SJCRH30 (cell line): Measurements from ENCODE around the gene NRF1. TPM values are rescaled to one million over a fixed set of nuclear protein-coding genes. Genes with fewer than 3 reads are reported as not detected.
"Not testable (repeated sequence)": the region's sequence is repeated elsewhere in the genome, so short reads cannot be mapped to it uniquely, and the experiment has no call there.

Experiments
- DNase-seq, 2 experiments: peaks; one replicate each; pipeline ENCODE4 v3.0.0-alpha.2; 2015 to 2020
- H3K27ac ChIP-seq: fragments of 250-450 bp; sonication (Bioruptor Pico); 2 replicates; pipeline ENCODE4 v1.5.1; 2020; ENCODE audit warnings: mild to moderate bottlenecking, moderate library complexity
- H3K27me3 ChIP-seq: fragments of 250-450 bp; sonication (Bioruptor Pico); 2 replicates; pipeline ENCODE4 v1.5.1; 2020; ENCODE audit warnings: mild to moderate bottlenecking, moderate library complexity
- H3K36me3 ChIP-seq: fragments of 250-450 bp; sonication (Bioruptor Pico); 2 replicates; pipeline ENCODE4 v1.5.1; 2020; ENCODE audit warnings: mild to moderate bottlenecking, moderate library complexity
- H3K4me1 ChIP-seq: fragments of 250-450 bp; sonication (Bioruptor Pico); 2 replicates; pipeline ENCODE4 v1.5.1; 2020; ENCODE audit warnings: mild to moderate bottlenecking, moderate library complexity
- H3K4me3 ChIP-seq: fragments of 250-450 bp; sonication (Bioruptor Pico); 2 replicates; pipeline ENCODE4 v1.5.1; 2020; ENCODE audit warnings: mild to moderate bottlenecking, moderate library complexity
- H3K9me3 ChIP-seq: fragments of 250-450 bp; sonication (Bioruptor Pico); replicated peaks from 2 replicates; pipeline ENCODE4 v1.5.1; 2020; ENCODE audit warnings: mild to moderate bottlenecking, moderate library complexity
- total RNA-seq: library from RNA; depleted of rRNA; stranded (reverse); fragments of >200 nt; shearing (Covaris generic); gene quantifications from 2 replicates; pipeline ENCODE4 v1.2.3, GENCODE V29; 2014

Gene NRF1
- total RNA-seq, 1 experiment from 2014 or later, result 14.0 TPM

DNA sequence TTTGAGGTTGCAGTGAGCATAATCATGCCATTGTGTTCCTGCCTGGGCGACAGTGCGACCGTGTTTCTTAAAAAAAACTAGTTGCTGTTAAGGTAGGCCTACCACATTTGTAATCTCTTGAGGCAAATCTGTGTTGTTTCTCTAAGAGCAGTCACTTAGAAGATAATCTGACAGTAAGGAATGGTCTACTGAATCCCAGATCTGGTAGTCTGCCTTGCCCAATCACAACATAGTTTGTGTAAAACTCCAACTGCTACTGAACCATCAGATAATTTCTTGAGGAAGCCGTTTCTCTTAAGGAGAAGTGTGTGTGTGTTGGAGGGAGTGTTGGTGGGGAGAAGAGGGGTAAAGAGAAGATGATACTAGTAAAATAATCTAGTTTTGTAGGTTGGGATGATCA, 5.0 kb downstream of the NRF1 start:
- Histone ChIP-seq H3K4me3 (no peak overlapping the region), H3K4me1 (peaks cover 14% of the 10 kb centered on the region), H3K27me3 (no peaks in the 10 kb centered on the region), H3K27ac (no peak overlapping the region), H3K36me3 (no peaks in the 10 kb centered on the region; the same call in 1 of the 2 replicates), H3K9me3 (no peaks in the 10 kb centered on the region)
- DNase-seq, result no peak

DNA sequence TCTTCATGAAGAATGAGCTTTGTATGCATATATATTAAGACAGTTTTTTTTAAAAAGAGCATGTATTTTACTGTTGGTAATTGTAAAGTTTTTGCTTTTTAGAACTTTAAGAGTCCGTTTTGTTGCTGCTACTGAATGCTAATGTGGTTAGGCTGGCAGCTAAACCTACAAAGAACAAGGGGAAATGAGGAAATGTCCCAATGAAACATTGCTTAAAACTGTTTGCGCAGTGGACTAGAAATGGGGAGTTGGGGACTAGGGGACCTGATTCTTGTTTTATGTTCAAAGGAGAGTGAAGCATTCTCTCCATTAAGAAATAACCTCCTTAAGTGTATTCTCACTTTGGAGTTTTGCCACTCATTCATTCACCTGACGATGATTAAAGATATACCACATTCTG, 5.7 kb downstream of the NRF1 start:
- H3K4me1 ChIP-seq, result peaks cover 14% of the 10 kb centered on the region
- no peaks in the 10 kb centered on the region for H3K27me3 ChIP-seq
- no peaks in the 10 kb centered on the region; the same call in 1 of the 2 replicates for H3K36me3 ChIP-seq
- H3K4me3 ChIP-seq, result no peak overlapping the region
- no peaks in the 10 kb centered on the region for H3K9me3 ChIP-seq
- no peak for DNase-seq
- H3K27ac ChIP-seq, result no peak overlapping the region

GRCh38 chr7:129617652-129618051, 6.1 kb downstream of the NRF1 start:
- H3K36me3 ChIP-seq, result no peaks in the 10 kb centered on the region; the same call in 1 of the 2 replicates
- no peak overlapping the region for H3K4me3 ChIP-seq
- H3K9me3 ChIP-seq, result no peaks in the 10 kb centered on the region
- peaks cover 14% of the 10 kb centered on the region for H3K4me1 ChIP-seq
- no peak overlapping the region for H3K27ac ChIP-seq
- no peaks in the 10 kb centered on the region for H3K27me3 ChIP-seq
- DNase-seq, result no peak

DNA sequence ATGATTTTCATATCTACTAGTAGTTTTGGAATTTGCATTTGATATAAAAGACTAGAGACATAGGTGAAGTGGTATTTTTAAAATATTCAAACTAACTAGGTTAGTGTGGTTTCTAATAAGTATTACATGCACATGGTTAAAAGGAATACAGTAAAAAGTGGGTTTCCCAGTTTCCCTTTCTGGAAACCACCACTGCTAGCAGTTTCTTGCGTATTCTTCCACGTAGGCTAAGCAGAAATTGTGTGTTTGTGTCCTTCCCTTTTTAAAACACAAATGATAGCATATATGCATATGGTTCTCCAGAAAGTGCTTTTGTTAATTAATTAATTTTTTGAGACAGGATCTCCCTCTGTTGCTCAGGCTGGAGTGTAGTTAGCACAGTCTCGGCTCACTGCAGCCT, 15.4 kb downstream of the NRF1 start:
- Histone ChIP-seq H3K36me3 (no peaks in the 10 kb centered on the region; the same call in 1 of the 2 replicates), H3K4me1 (0 out of 2 replicates have a peak, but pooled peaks cover 3% of the 10 kb centered on the region), H3K27me3 (no peaks in the 10 kb centered on the region), H3K9me3 (no peaks in the 10 kb centered on the region), H3K27ac (no peak overlapping the region), H3K4me3 (no peak overlapping the region)
- no peak for DNase-seq

- 0 out of 2 replicates have a peak, but pooled peaks cover 3% of the 10 kb centered on the region for H3K4me1 ChIP-seq
- H3K27ac ChIP-seq, result no peak overlapping the region
- H3K4me3 ChIP-seq, result no peak overlapping the region
- no peaks in the 10 kb centered on the region for H3K27me3 ChIP-seq
- DNase-seq, result no peak
- no peaks in the 10 kb centered on the region for H3K9me3 ChIP-seq
- H3K36me3 ChIP-seq, result no peaks in the 10 kb centered on the region; the same call in 1 of the 2 replicates
These were observed 18.8 kb downstream of the NRF1 start for GRCh38 chr7:129630341-129630740.

GRCh38 chr7:129634361-129635034, 23.0 kb downstream of the NRF1 start:
- H3K27me3 ChIP-seq, result no peaks in the 10 kb centered on the region
- no peaks in the 10 kb centered on the region for H3K9me3 ChIP-seq
- no peaks in the 10 kb centered on the region for H3K4me1 ChIP-seq
- H3K4me3 ChIP-seq, result no peak overlapping the region
- H3K36me3 ChIP-seq, result no peaks in the 10 kb centered on the region
- H3K27ac ChIP-seq, result no peak overlapping the region
- DNase-seq, result no peak

DNA sequence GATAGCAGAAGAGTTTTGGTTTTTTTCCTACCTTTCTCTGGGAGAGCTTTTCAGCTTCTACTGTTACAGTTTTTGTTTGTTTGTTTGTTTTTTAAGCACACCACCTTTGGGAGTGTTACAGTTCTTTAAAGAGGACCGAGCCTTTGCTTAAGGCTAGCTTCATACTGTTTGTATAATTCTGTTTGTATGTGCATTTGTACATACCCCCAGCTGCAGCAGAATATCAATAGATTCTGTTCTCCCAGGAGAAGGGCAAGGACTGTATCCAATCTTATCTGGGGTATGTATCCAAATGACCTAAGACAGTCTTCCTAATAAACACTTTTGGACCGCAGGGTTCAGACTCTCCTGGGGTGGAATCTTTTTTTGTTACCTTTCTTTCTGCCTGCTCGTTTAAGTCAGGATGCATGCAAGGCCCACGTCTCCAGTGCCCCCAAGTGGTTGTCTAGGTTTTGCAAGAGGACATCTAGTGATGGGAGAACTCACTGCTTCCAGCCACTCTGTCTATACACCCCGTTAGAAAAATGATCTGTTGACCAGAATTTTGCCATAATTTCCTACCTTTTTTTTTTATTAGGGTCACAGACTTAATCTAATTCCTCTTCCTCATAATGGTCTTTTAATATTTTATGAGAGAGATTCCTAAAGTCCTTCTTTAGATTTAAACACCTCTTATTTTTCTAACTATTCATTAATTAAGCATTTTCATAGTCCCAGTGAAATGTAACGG, 23.9 kb downstream of the NRF1 start:
- DNase-seq, result peak; percentile 72 to 84
- no peaks in the 10 kb centered on the region for H3K9me3 ChIP-seq
- no peak overlapping the region for H3K27ac ChIP-seq
- no peaks in the 10 kb centered on the region for H3K27me3 ChIP-seq
- H3K36me3 ChIP-seq, result no peaks in the 10 kb centered on the region
- H3K4me1 ChIP-seq, result no peaks in the 10 kb centered on the region
- no peak overlapping the region for H3K4me3 ChIP-seq

DNA sequence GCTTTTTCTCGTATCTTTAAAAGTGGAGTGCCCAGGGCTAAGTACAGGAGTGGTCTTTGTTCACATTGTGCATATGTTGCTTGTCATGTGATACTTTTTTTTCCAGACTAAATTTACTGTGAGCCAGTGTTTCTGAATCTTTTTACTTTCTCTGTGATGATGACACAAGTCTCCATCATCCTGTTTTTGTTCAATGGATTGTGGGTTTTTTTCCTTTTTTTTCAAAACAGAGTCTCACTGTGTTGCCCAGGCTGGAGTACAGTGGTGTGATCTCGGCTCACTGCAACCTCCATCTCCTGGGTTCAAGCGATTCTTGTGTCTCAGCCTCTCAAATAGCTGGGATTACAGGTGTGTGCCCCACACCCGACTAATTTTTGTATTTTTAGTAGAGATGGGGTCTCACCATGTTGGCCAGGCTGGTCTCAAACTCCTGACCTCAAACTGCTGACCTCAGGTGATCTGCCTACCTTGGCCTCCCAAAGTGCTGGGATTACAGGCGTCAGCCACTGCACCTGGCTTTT, 24.6 kb downstream of the NRF1 start:
- H3K27ac ChIP-seq, H3K9me3 ChIP-seq, H3K27me3 ChIP-seq, H3K4me1 ChIP-seq, DNase-seq, H3K36me3 ChIP-seq, H3K4me3 ChIP-seq: not testable (repeated sequence)

GRCh38 chr7:129636641-129637040, 25.1 kb downstream of the NRF1 start:
- no peaks in the 10 kb centered on the region for H3K27me3 ChIP-seq
- no peaks in the 10 kb centered on the region for H3K9me3 ChIP-seq
- no peak overlapping the region for H3K27ac ChIP-seq
- DNase-seq, result no peak
- no peaks in the 10 kb centered on the region for H3K4me1 ChIP-seq
- H3K36me3 ChIP-seq, result no peaks in the 10 kb centered on the region
- no peak overlapping the region for H3K4me3 ChIP-seq

- Histone ChIP-seq H3K9me3 (no peaks in the 10 kb centered on the region), H3K36me3 (no peaks in the 10 kb centered on the region), H3K27ac (no peak overlapping the region), H3K27me3 (no peaks in the 10 kb centered on the region), H3K4me1 (no peaks in the 10 kb centered on the region), H3K4me3 (no peak overlapping the region)
- no peak for DNase-seq
These were observed 28.9 kb downstream of the NRF1 start for GRCh38 chr7:129640400-129640799.

GRCh38 chr7:129642871-129643549, 31.5 kb downstream of the NRF1 start:
- Histone ChIP-seq H3K4me1 (peaks cover 5% of the 10 kb centered on the region), H3K4me3 (no peak overlapping the region)

GRCh38 chr7:129643550-129644170, 32.1 kb downstream of the NRF1 start:
- H3K9me3 ChIP-seq, result no peaks in the 10 kb centered on the region
- no peak overlapping the region for H3K27ac ChIP-seq
- no peaks in the 10 kb centered on the region for H3K36me3 ChIP-seq

More at GRCh38 chr7:129642871-129643549, 31.5 kb downstream of the NRF1 start:
- no peak for DNase-seq
- Histone ChIP-seq H3K36me3 (no peaks in the 10 kb centered on the region), H3K27me3 (no peaks in the 10 kb centered on the region), H3K9me3 (no peaks in the 10 kb centered on the region), H3K27ac (no peak overlapping the region)

GRCh38 chr7:129644634-129645230, 33.2 kb downstream of the NRF1 start:
- H3K27me3 ChIP-seq, result no peaks in the 10 kb centered on the region
- no peaks in the 10 kb centered on the region for H3K9me3 ChIP-seq
- H3K27ac ChIP-seq, result no peak overlapping the region
- H3K4me1 ChIP-seq, result peaks cover 5% of the 10 kb centered on the region
- no peaks in the 10 kb centered on the region for H3K36me3 ChIP-seq
- DNase-seq, result peak; percentile 29 to 70
- no peak overlapping the region for H3K4me3 ChIP-seq

More at GRCh38 chr7:129643550-129644170, 32.1 kb downstream of the NRF1 start:
- Histone ChIP-seq H3K4me1 (peaks cover 5% of the 10 kb centered on the region), H3K4me3 (no peak overlapping the region), H3K27me3 (no peaks in the 10 kb centered on the region)
- DNase-seq, result no peak

GRCh38 chr7:129646369-129647021, 35.0 kb downstream of the NRF1 start:
- DNase-seq, result peak; percentile 35 to 66
- no peaks in the 10 kb centered on the region for H3K9me3 ChIP-seq
- no peaks in the 10 kb centered on the region for H3K36me3 ChIP-seq
- no peak overlapping the region for H3K4me3 ChIP-seq
- no peaks in the 10 kb centered on the region for H3K27me3 ChIP-seq
- H3K27ac ChIP-seq, result no peak overlapping the region
- H3K4me1 ChIP-seq, result peaks cover 5% of the 10 kb centered on the region
